AG09309 (cell line): ENCODE results near the gene ZNF280B.
"Not testable (repeated sequence)": the region's sequence is repeated elsewhere in the genome, so short reads cannot be mapped to it uniquely, and the experiment has no call there.

Experiments used
- DNase-seq: peaks from one replicate; pipeline ENCODE4 v3.0.0-alpha.2; 2010; ENCODE audit warnings: low read depth
- H3K4me3 ChIP-seq: 2 replicates; pipeline ENCODE4 v1.5.1; 2011; ENCODE audit warnings: mild to moderate bottlenecking, low read depth, low read length, moderate library complexity; ENCODE audit not compliant: control insufficient read depth
- CTCF ChIP-seq: IDR thresholded peaks from 2 replicates; pipeline ENCODE4 v1.5.1; 2011; ENCODE audit warnings: mild to moderate bottlenecking, low read depth, low read length, inconsistent platforms; ENCODE audit not compliant: insufficient read depth, control insufficient read depth; ENCODE audit errors: missing control alignments

Gene ZNF280B

DNA sequence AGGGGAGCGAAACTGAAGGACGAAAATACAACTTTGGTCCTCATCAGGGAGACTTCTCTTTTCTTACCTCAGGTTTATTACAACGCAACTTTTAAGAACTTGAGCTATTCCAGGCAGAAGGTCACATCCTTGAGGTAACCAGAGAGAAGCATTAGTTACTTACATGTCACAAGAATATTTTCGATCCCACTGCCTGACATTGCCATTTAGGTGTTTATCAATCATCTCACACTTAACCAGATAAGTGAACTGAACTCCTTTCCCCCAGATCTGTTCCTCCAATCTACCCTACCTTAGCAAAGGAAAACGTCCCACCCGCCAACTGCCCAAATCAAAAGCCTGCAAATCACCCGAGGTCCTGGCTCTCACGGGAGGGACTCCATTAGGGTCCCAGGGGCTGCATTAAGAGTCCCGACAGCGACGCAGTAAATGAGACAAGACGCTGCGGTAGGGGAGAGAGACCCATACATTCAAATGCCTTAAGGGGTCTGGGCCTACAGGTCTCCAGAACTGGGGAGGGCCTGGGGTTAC lies 734 bp downstream of the ZNF280B start:
- DNase-seq = no peak
- H3K4me3 ChIP-seq = no peak overlapping the region
- TF ChIP-seq CTCF = no peak

- DNase-seq = no peak
- H3K4me3 ChIP-seq = no peak overlapping the region
- TF ChIP-seq CTCF = no peak
These were observed 1.8 kb downstream of the ZNF280B start for GRCh38 chr22:22506736-22507135.

DNA sequence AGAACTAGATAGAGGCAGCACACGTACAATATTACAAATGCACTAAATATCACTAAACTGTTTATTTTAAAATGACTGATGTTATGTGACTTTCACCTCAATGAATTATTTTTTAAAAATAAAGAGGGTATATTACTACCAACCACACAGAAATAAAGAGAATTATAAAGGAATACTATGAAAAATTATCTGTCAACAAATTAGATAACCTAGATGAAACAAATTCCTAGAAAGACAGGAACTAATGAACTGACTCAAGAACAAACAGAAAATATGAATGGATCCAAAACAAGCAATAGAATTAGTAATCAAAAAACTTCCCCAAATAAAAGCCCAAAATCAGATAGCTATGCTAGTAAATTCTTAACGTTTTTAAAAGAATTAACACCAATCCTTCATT lies 10.3 kb downstream of the ZNF280B start:
- no peak overlapping the region for H3K4me3 ChIP-seq
- no peak for DNase-seq
- TF ChIP-seq CTCF = no peak

DNA sequence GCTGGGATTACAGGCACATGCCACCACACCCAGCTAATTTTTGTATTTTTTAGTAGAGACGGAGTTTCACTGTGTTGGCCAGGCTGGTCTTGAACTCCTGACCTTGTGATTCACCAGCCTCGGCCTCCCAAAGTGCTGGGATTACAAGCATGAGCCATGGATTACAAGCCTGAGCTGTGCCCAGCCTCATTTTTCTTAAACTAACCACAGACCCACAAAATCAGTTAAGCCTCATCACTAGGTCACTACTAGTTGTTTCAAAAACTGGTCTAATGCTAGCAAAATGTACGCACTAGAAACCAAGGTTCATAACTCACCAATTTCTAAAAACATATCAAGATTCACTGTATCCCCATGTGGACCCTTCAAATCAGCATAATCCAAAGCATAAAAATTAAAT lies 17.0 kb downstream of the ZNF280B start:
- DNase-seq, H3K4me3 ChIP-seq: not testable (repeated sequence)

GRCh38 chr22:22488736-22489135 lies 19.8 kb downstream of the ZNF280B start:
- no peak for TF ChIP-seq CTCF
- DNase-seq = no peak
- H3K4me3 ChIP-seq = no peak overlapping the region

GRCh38 chr22:22487869-22488597 lies 20.5 kb downstream of the ZNF280B start:
- DNase-seq = no peak
- TF ChIP-seq CTCF = no peak
- no peak overlapping the region for H3K4me3 ChIP-seq

- DNase-seq = no peak
- no peak overlapping the region for H3K4me3 ChIP-seq
- no peak for TF ChIP-seq CTCF
These were observed 21.5 kb downstream of the ZNF280B start for GRCh38 chr22:22487059-22487458.
